ENCODE measurements around the gene BRIX1. TPM values are rescaled to one million over a fixed set of nuclear protein-coding genes. Genes with fewer than 3 reads are reported as not detected.

Gene BRIX1
- total and polyA plus RNA-seq, 10 donors = 17.8 to 28.3 (median 22.1) TPM

DNA sequence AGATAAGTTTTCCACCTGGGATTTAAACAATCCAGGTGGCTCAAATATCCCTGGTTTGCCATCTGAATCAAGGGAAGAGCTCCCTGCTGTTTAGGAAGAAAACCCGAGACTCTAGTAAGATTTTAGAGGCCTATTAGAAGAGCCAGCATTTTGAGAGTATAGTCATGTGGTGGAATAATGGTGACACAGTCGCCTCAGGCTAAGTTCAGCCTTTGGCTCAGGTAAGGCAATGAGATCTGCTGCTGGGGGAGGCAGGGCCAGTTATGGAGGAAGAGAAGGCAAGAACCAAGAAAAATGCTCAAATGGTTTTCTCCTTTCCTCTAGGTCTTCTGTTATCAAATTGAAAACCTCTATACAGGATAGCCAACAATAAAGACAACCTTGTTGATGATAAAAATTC, 16.4 kb upstream of the BRIX1 start:
- Histone ChIP-seq H3K27me3 (replicated peaks in 1 of 7) (no peaks in the 10 kb centered on the region), H3K4me1 (peaks cover 0 to 5% (median 0%) of the 10 kb centered on the region in 6 donors), H3K27ac (no peak overlapping the region), H3K9me3 (no peaks in the 10 kb centered on the region), H3K4me3 (no peak overlapping the region), H3K36me3 (peaks cover 0 to 9% (median 0%) of the 10 kb centered on the region in 6 donors)
- DNase-seq = no peak
- TF ChIP-seq, protein P1, sequence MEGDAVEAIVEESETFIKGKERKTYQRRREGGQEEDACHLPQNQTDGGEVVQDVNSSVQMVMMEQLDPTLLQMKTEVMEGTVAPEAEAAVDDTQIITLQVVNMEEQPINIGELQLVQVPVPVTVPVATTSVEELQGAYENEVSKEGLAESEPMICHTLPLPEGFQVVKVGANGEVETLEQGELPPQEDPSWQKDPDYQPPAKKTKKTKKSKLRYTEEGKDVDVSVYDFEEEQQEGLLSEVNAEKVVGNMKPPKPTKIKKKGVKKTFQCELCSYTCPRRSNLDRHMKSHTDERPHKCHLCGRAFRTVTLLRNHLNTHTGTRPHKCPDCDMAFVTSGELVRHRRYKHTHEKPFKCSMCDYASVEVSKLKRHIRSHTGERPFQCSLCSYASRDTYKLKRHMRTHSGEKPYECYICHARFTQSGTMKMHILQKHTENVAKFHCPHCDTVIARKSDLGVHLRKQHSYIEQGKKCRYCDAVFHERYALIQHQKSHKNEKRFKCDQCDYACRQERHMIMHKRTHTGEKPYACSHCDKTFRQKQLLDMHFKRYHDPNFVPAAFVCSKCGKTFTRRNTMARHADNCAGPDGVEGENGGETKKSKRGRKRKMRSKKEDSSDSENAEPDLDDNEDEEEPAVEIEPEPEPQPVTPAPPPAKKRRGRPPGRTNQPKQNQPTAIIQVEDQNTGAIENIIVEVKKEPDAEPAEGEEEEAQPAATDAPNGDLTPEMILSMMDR (IDR thresholded peaks at IDR 0.05 in 8 of 11, conservative IDR thresholded peaks at IDR 0.05 in 3 of 11) = no peak
- TF ChIP-seq POLR2A (IDR thresholded peaks at IDR 0.05) (no peak), POLR2AphosphoS5 (IDR thresholded peaks at IDR 0.05) (no peak)
- 91 to 100% (median 96%) methylated on average over 2 of the region's 2 CpGs for WGBS, 5 donors
- intact Hi-C loops (cut with DNase I; ENCODE audit: low total_unique reads) = loop anchor here (5.0 to 10.0 kb wide), 2 partner anchors 377 to 414 kb away; no protein-coding TSS in a partner anchor

DNA sequence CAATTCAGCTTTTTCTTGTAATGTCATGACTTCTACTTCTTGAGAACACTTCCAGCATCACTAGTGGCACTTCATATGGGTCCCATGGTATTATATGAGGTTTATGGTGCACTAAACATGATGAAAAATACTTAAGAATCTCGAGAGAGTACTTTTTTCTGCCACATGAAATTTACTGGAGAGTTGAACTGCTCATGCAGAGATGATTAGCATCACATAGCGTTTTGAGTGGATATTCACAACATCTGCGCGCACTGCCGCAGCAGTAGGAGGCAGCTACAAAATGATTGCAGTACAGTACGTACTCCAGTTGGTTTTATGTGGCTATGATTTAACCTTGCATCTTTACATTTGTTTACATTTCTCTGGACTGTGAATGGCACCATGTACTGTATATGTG, 14.9 kb upstream of the BRIX1 start:
- H3K4me3 ChIP-seq = no peak overlapping the region
- 90 to 95% (median 91%) methylated on average over 6 of the region's 6 CpGs for WGBS, 5 donors
- no peak for TF ChIP-seq POLR2AphosphoS5 (IDR thresholded peaks at IDR 0.05)
- TF ChIP-seq POLR2A (IDR thresholded peaks at IDR 0.05) = no peak
- TF ChIP-seq, protein P1 (IDR thresholded peaks at IDR 0.05 in 8 of 11, conservative IDR thresholded peaks at IDR 0.05 in 3 of 11) = no peak

DNA sequence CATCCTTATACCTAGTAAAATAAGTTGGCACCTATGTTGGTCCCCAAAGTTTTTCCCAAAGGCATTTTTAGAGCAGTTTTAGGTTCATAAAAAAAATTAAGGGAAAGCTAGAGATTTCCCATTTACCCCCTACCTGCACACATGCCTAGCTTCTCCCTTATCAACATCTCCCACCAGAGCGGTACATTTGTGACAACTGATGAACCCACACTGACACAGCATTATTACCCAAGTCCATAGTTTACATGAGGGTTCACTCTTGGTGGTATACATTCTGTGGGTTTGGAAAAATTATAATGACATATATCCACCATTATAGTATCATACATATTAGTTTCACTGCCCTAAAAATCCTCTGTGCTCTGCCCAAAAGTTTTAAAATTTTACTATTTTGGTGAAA, 12.3 kb upstream of the BRIX1 start:
- 31 to 71% (median 67%) methylated on average over 1 of the region's 1 CpG for WGBS, 5 donors
- peaks cover 0 to 5% (median 0%) of the 10 kb centered on the region in 6 donors for H3K4me1 ChIP-seq
- H3K27ac ChIP-seq = no peak overlapping the region
- no peaks in the 10 kb centered on the region for H3K9me3 ChIP-seq
- TF ChIP-seq, protein P1 (IDR thresholded peaks at IDR 0.05 in 8 of 11, conservative IDR thresholded peaks at IDR 0.05 in 3 of 11) = no peak
- TF ChIP-seq POLR2A (IDR thresholded peaks at IDR 0.05) (no peak), POLR2AphosphoS5 (IDR thresholded peaks at IDR 0.05) (no peak)
- no peaks in the 10 kb centered on the region for H3K27me3 ChIP-seq (replicated peaks in 1 of 7)
- intact Hi-C loops (cut with DNase I; ENCODE audit: low total_unique reads) = no loop called here
- no peak for DNase-seq
- H3K4me3 ChIP-seq = no peak overlapping the region
- peaks cover 0 to 35% (median 5%) of the 10 kb centered on the region in 6 donors for H3K36me3 ChIP-seq

More for the DNA sequence above, 14.9 kb upstream of the BRIX1 start:
- peaks cover 0 to 10% (median 0%) of the 10 kb centered on the region in 6 donors for H3K4me1 ChIP-seq
- intact Hi-C loops (cut with DNase I; ENCODE audit: low total_unique reads) = no loop called here
- H3K36me3 ChIP-seq = peaks cover 0 to 15% (median 0%) of the 10 kb centered on the region in 6 donors
- no peaks in the 10 kb centered on the region for H3K27me3 ChIP-seq (replicated peaks in 1 of 7)
- no peak for DNase-seq
- no peaks in the 10 kb centered on the region for H3K9me3 ChIP-seq
- no peak overlapping the region for H3K27ac ChIP-seq

DNA sequence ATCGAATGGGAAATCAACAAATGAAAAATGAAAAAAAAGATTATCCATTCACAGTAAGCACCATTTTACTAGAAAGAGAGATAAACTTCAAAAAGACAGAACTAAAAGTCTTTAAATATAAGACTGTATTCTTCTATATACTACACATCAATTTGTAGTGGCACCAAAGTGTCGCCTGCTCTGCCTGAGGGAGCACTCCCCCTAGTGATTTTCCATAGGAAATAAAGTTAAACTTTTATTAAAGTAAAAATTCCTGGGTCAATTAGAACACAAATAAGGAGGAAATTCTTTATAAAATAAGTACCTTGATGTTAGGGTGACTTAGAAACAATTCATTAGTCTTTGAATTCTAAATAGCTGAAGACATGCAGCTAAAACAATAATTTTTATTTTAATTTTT, 9.9 kb upstream of the BRIX1 start:
- no peak for DNase-seq
- Histone ChIP-seq H3K4me3 (no peak overlapping the region), H3K36me3 (peaks cover 0 to 58% (median 19%) of the 10 kb centered on the region in 6 donors), H3K9me3 (no peaks in the 10 kb centered on the region), H3K27me3 (replicated peaks in 1 of 7) (no peaks in the 10 kb centered on the region), H3K4me1 (peaks cover 0 to 5% (median 0%) of the 10 kb centered on the region in 6 donors), H3K27ac (no peak overlapping the region)
- TF ChIP-seq, protein P1 (IDR thresholded peaks at IDR 0.05 in 8 of 11, conservative IDR thresholded peaks at IDR 0.05 in 3 of 11) = peak in 1 of 11 experiments; percentile 13
- TF ChIP-seq POLR2A (IDR thresholded peaks at IDR 0.05) (no peak), POLR2AphosphoS5 (IDR thresholded peaks at IDR 0.05) (no peak)
- intact Hi-C loops (cut with DNase I; ENCODE audit: low total_unique reads) = no loop called here
- WGBS, 5 donors = 85 to 93% (median 86%) methylated on average over 2 of the region's 2 CpGs
